ENCODE measurements around the gene EXPH5.

Gene EXPH5

GRCh38 chr11:108497317-108498045 lies 96.1 kb downstream of the EXPH5 start:
- H3K4me3 ChIP-seq (ENCODE audit: low read depth, low read length): peak overlapping the region; percentile 68
- peak; percentile 97 for DNase-seq (ENCODE audit: low read depth)
- TF ChIP-seq MAX (IDR thresholded peaks at IDR 0.05; ENCODE audit: low read depth, low read length) (peak; percentile 68; the same call in 1 of the 2 replicates), MYC (IDR thresholded peaks at IDR 0.05; ENCODE audit: low read depth, low read length) (no peak; the same call in 1 of the 2 replicates), POLR2A (IDR thresholded peaks at IDR 0.05; ENCODE audit: extremely low read depth, insufficient read length) (peak; percentile 80)
- TF ChIP-seq, protein P1, sequence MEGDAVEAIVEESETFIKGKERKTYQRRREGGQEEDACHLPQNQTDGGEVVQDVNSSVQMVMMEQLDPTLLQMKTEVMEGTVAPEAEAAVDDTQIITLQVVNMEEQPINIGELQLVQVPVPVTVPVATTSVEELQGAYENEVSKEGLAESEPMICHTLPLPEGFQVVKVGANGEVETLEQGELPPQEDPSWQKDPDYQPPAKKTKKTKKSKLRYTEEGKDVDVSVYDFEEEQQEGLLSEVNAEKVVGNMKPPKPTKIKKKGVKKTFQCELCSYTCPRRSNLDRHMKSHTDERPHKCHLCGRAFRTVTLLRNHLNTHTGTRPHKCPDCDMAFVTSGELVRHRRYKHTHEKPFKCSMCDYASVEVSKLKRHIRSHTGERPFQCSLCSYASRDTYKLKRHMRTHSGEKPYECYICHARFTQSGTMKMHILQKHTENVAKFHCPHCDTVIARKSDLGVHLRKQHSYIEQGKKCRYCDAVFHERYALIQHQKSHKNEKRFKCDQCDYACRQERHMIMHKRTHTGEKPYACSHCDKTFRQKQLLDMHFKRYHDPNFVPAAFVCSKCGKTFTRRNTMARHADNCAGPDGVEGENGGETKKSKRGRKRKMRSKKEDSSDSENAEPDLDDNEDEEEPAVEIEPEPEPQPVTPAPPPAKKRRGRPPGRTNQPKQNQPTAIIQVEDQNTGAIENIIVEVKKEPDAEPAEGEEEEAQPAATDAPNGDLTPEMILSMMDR (IDR thresholded peaks at IDR 0.05; ENCODE audit: low read depth, low read length): no peak

- DNase-seq (ENCODE audit: low read depth): peak; percentile 10
- TF ChIP-seq MAX (IDR thresholded peaks at IDR 0.05; ENCODE audit: low read depth, low read length) (no peak), MYC (IDR thresholded peaks at IDR 0.05; ENCODE audit: low read depth, low read length) (no peak), POLR2A (IDR thresholded peaks at IDR 0.05; ENCODE audit: extremely low read depth, insufficient read length) (no peak)
- TF ChIP-seq, protein P1 (IDR thresholded peaks at IDR 0.05; ENCODE audit: low read depth, low read length): no peak
- H3K4me3 ChIP-seq (ENCODE audit: low read depth, low read length): peak overlapping the region; percentile 68
Observed at GRCh38 chr11:108496643-108497256, 96.8 kb downstream of the EXPH5 start.

DNA sequence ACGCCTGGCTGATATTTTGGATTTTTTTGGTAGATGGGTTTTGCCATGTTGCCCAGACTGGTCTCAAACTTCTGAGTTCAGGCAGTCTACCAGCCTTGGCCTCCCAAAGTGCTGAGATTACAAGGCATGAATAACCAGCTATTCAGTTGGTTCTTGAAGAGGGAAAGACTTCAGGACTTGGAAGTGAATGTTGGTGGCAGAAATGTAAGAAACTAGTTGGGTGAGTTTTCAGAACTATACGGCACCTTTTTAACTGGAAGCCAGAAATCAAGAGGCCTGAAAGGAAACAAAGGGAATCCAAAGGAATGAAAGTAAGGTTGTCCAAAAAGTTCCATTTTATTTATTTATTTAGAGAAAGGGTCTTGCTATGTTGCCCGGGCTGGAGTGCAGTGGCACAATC lies 98.2 kb downstream of the EXPH5 start:
- H3K4me3 ChIP-seq (ENCODE audit: low read depth, low read length): no peak overlapping the region
- TF ChIP-seq MAX (IDR thresholded peaks at IDR 0.05; ENCODE audit: low read depth, low read length) (no peak), MYC (IDR thresholded peaks at IDR 0.05; ENCODE audit: low read depth, low read length) (no peak), POLR2A (IDR thresholded peaks at IDR 0.05; ENCODE audit: extremely low read depth, insufficient read length) (no peak)
- TF ChIP-seq, protein P1 (IDR thresholded peaks at IDR 0.05; ENCODE audit: low read depth, low read length): no peak
- no peak for DNase-seq (ENCODE audit: low read depth)

DNA sequence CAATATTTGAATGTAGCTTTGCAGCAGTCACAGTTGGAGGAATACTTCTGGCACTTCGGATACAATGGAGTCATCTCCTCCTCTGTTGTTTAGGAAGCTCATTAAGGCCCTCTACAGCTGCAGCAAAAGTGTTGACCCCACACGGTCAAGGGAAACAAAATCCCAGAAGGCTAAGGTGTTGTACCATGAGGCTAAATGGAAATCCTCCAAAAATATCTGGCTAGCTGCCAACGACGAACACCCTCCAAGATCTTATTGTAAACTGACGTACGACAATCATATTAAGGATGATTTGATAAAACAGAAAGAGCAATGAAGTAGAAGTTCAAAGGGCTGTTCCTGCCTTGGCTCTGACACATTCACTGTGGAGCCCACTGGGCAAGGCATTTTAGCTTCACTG lies 99.4 kb downstream of the EXPH5 start:
- no peak for TF ChIP-seq MAX (IDR thresholded peaks at IDR 0.05; ENCODE audit: low read depth, low read length)
- TF ChIP-seq, protein P1 (IDR thresholded peaks at IDR 0.05; ENCODE audit: low read depth, low read length): no peak
- TF ChIP-seq POLR2A (IDR thresholded peaks at IDR 0.05; ENCODE audit: extremely low read depth, insufficient read length): no peak
- TF ChIP-seq MYC (IDR thresholded peaks at IDR 0.05; ENCODE audit: low read depth, low read length): no peak
- DNase-seq (ENCODE audit: low read depth): no peak
- H3K4me3 ChIP-seq (ENCODE audit: low read depth, low read length): no peak overlapping the region

- TF ChIP-seq POLR2A (IDR thresholded peaks at IDR 0.05; ENCODE audit: extremely low read depth, insufficient read length) (no peak), MYC (IDR thresholded peaks at IDR 0.05; ENCODE audit: low read depth, low read length) (no peak), MAX (IDR thresholded peaks at IDR 0.05; ENCODE audit: low read depth, low read length) (no peak)
- TF ChIP-seq, protein P1 (IDR thresholded peaks at IDR 0.05; ENCODE audit: low read depth, low read length): no peak
- DNase-seq (ENCODE audit: low read depth): no peak
- no peak overlapping the region for H3K4me3 ChIP-seq (ENCODE audit: low read depth, low read length)
Observed at GRCh38 chr11:108491936-108492335, 101.6 kb downstream of the EXPH5 start.
